ENCODE results near the gene FN1. TPM values are rescaled to one million over a fixed set of nuclear protein-coding genes. Genes with fewer than 3 reads are reported as not detected.
"Not testable (repeated sequence)": the region's sequence is repeated elsewhere in the genome, so short reads cannot be mapped to it uniquely, and the experiment has no call there.

FN1 gene
- total RNA-seq, 2 experiments from 2014 or later: 0.29 to 0.30 TPM

DNA sequence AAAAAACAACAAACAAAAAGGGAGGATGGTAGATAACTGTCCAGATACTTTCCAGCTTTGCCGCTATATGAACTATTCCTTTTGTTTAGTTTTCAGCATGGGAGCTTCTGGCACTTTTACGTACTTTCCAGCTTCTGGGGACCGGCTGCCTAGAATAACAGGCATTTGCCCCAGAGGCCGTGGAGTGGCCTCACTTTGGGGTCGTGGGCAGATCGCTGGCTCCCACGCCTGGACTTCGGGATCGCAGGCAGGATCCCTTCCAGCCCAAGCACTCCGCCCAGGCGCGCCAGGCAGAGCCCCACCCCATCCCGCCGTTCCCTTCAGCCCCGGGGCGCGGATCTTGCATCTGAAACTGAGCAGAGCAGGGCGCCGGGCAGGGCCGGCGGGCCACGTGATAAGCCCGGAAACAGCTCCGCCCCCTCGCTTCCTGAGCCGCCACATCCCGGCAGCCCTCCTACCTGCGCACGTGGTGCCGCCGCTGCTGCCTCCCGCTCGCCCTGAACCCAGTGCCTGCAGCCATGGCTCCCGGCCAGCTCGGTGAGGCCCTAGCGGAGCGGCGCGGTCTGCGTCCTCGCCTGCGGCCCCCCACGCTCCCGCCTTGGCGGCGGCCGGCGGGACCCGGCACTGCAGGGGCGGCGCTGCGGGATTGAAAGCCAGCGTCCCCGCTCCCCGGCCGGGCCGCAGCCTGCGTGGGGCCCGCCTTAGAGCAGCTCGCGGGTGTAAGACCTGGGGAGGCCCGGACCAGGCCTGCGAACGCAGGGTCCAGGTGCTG, 124.1 kb downstream of the FN1 start, which contains the start of gene ATIC:
Gene ATIC (plus strand): TSS at position 435 of the 772 bp plus-strand sequence. CDS start 84 bp downstream, at position 519.
- no peaks in the 10 kb centered on the region for H3K9me3 Mint-ChIP-seq
- peaks cover 41% of the 10 kb centered on the region for H3K36me3 Mint-ChIP-seq
- peaks cover 26% of the 10 kb centered on the region for H3K4me1 Mint-ChIP-seq
- H3K27ac Mint-ChIP-seq: peak within 1 kb of the TSS; percentile 96
- no peaks in the 10 kb centered on the region for H3K27me3 Mint-ChIP-seq
- H3K4me3 Mint-ChIP-seq: peak within 1 kb of the TSS; percentile 94
- peak; percentile 92 for DNase-seq

- H3K9me3 Mint-ChIP-seq, H3K27me3 Mint-ChIP-seq: not testable (repeated sequence)
- Mint-ChIP-seq H3K4me1 (peaks cover 23% of the 10 kb centered on the region), H3K27ac (peak overlapping the region; percentile 85), H3K4me3 (peak overlapping the region; percentile 79), H3K36me3 (peaks cover 38% of the 10 kb centered on the region)
- peak; percentile 14 for DNase-seq
Observed at GRCh38 chr2:215311259-215311624, 124.6 kb downstream of the FN1 start.

Other genes starting within 250 kb of the FN1 start
- 100 to 1,000 TPM; 338 to 344 TPM for gene ATIC, start 124.0 kb downstream of the FN1 start, total RNA-seq